ENCODE data around the gene SNX22.

- TF ChIP-seq CTCF (IDR thresholded peaks at IDR 0.05): no peak
- no peak for TF ChIP-seq EP300 (IDR thresholded peaks at IDR 0.05)
Measured at GRCh38 chr15:64112904-64113303, 38.6 kb upstream of the SNX22 start.

Measured in ovary (tissue), 3 donors.